BE2C (cell line): ENCODE results near the gene PAPPA.

Experiments
- DNase-seq: peaks from one replicate; pipeline ENCODE4 v3.0.0-alpha.2; 2020
- H3K27me3 ChIP-seq: fragments of 250-450 bp; sonication (Bioruptor Pico); 2 replicates; pipeline ENCODE4 v1.5.1; 2020; ENCODE audit warnings: mild to moderate bottlenecking
- H3K36me3 ChIP-seq: fragments of 250-450 bp; sonication (Bioruptor Pico); 2 replicates; pipeline ENCODE4 v1.5.1; 2020; ENCODE audit warnings: mild to moderate bottlenecking
- H3K4me1 ChIP-seq: fragments of 250-450 bp; sonication (Bioruptor Pico); 2 replicates; pipeline ENCODE4 v1.5.1; 2020
- H3K4me3 ChIP-seq: 2 replicates; pipeline ENCODE4 v1.5.1; 2011; ENCODE audit warnings: low read depth, low read length
- H3K9me3 ChIP-seq: fragments of 250-450 bp; sonication (Bioruptor Pico); 2 replicates; pipeline ENCODE4 v1.5.1; 2020
- TF ChIP-seq, protein P1 (sequence below): IDR thresholded peaks from 2 replicates; pipeline ENCODE4 v1.5.1; 2012; ENCODE audit warnings: mild to moderate bottlenecking, low read depth, low read length

Gene PAPPA

DNA sequence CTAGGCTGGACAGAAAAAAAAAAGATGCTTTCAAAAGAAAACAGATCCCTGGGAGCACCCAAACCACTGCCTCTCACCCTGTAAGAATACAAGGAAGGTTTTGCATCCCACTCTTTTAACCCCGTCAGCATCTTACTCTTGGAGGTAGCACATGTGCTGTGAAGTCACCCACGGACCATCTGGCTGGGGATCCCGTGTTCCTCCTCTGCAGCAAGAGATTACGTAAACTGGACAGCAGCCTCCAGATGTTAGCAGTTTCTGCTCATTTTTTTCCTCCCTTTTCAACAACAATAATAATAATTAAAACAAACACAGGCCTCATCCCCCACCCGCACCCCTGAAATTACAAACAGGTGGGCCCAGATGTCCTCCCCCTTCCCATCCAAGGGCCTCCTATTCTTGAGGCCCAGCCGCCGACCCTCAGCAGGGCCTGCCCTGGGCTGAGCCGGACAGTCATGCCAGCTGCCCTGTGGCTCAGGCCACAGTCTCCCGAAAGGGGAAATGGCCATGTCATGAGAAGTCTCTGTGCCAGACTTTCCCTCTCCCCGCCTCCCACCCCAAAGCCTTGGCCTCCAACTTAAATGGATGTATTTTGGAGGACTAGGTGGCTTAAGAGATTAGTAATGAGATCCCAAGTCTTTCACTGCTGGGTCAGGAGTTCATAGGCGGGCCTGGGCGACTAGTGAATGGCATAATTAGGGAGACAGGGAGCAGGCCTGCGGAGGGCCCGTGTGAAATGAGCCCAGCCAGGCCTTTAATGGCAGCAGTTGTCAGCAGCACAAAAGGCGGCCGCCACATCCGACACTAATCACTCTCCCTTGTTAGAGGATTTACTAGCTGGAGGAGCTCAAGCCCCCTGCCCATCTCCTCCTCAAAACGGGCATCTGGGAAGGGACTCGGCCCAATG lies 165.1 kb downstream of the PAPPA start:
- no peak for DNase-seq
- Histone ChIP-seq H3K4me3 (no peak overlapping the region), H3K27me3 (no peaks in the 10 kb centered on the region), H3K4me1 (no peaks in the 10 kb centered on the region), H3K9me3 (no peaks in the 10 kb centered on the region), H3K36me3 (no peaks in the 10 kb centered on the region)
- TF ChIP-seq, protein P1, sequence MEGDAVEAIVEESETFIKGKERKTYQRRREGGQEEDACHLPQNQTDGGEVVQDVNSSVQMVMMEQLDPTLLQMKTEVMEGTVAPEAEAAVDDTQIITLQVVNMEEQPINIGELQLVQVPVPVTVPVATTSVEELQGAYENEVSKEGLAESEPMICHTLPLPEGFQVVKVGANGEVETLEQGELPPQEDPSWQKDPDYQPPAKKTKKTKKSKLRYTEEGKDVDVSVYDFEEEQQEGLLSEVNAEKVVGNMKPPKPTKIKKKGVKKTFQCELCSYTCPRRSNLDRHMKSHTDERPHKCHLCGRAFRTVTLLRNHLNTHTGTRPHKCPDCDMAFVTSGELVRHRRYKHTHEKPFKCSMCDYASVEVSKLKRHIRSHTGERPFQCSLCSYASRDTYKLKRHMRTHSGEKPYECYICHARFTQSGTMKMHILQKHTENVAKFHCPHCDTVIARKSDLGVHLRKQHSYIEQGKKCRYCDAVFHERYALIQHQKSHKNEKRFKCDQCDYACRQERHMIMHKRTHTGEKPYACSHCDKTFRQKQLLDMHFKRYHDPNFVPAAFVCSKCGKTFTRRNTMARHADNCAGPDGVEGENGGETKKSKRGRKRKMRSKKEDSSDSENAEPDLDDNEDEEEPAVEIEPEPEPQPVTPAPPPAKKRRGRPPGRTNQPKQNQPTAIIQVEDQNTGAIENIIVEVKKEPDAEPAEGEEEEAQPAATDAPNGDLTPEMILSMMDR = no peak

DNA sequence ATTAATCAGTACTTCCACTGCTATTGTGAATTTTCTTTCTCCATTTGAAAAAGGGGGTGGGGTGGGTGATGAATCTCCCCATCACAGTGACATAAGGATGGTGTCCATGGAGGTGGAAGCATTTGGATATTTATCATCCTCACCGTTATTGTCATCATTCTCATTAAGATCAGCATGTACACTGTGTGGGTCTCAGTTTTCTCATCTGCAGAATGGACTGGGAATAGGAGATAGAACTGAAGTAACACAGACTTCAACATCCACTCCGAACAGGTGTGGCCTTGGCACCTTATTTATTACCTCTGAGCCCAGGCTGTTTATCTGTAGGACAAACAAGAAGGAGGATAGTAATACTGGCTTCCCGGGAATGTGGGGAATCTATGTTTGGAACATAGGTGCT lies 165.9 kb downstream of the PAPPA start:
- TF ChIP-seq, protein P1 = no peak
- no peak for DNase-seq

DNA sequence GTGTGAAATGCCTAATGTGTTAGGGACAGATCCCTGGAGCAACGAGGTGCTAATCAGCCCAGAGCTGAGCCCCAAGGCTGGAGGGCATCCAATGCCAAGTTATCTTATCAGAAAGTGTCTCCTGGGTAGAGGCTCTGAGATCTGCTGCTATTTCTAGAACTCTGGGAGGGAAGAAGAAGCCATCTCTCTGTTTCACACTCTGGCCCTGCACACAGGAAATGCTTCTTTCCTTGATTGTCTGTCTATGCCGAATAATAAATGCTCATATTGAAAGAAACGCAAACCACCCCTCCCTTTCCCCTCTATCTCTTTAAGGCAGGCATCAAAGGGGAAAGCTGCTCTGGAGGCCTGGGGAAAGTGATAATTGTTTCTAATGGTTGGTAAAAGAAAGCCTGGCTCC lies 166.7 kb downstream of the PAPPA start:
- Histone ChIP-seq H3K9me3 (no peaks in the 10 kb centered on the region), H3K4me3 (no peak overlapping the region), H3K36me3 (no peaks in the 10 kb centered on the region), H3K27me3 (no peaks in the 10 kb centered on the region), H3K4me1 (no peaks in the 10 kb centered on the region)
- TF ChIP-seq, protein P1 = no peak
- DNase-seq = no peak

More for the DNA sequence above, 165.9 kb downstream of the PAPPA start:
- Histone ChIP-seq H3K9me3 (no peaks in the 10 kb centered on the region), H3K36me3 (no peaks in the 10 kb centered on the region), H3K4me3 (no peak overlapping the region), H3K4me1 (no peaks in the 10 kb centered on the region), H3K27me3 (no peaks in the 10 kb centered on the region)

- DNase-seq = no peak
- no peaks in the 10 kb centered on the region; the same call in 1 of the 2 replicates for H3K9me3 ChIP-seq
- H3K27me3 ChIP-seq = no peaks in the 10 kb centered on the region
- no peaks in the 10 kb centered on the region for H3K36me3 ChIP-seq
- TF ChIP-seq, protein P1 = no peak
- H3K4me3 ChIP-seq = no peak overlapping the region
- no peaks in the 10 kb centered on the region for H3K4me1 ChIP-seq
Observed at GRCh38 chr9:116322521-116322920, 168.9 kb downstream of the PAPPA start.

DNA sequence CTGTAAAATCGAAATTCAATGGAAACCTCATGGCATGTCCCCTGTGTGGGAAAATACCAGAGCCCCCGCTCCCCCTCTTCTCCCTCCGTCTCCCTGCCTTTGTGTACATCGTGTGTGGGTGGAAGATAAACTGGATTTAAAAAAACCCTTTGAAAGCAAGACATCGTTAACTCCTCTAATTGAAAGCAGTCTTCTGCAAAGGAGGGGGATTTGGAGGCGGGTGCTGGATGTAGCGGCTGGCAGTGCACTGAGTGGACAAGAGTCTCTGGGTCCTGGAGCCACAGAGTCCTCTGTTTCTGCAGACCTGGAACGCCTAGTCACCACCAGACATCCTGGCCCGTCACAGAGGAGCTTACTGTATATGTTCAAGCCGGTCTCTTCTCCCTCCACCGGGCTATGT lies 169.4 kb downstream of the PAPPA start:
- no peaks in the 10 kb centered on the region; the same call in 1 of the 2 replicates for H3K9me3 ChIP-seq
- TF ChIP-seq, protein P1 = no peak
- H3K4me3 ChIP-seq = no peak overlapping the region
- DNase-seq = peak; percentile 25
- no peaks in the 10 kb centered on the region for H3K4me1 ChIP-seq
- no peaks in the 10 kb centered on the region for H3K27me3 ChIP-seq
- no peaks in the 10 kb centered on the region for H3K36me3 ChIP-seq

GRCh38 chr9:116323571-116323970 lies 170.0 kb downstream of the PAPPA start:
- DNase-seq = no peak
- Histone ChIP-seq H3K4me1 (no peaks in the 10 kb centered on the region), H3K4me3 (no peak overlapping the region), H3K36me3 (no peaks in the 10 kb centered on the region), H3K27me3 (no peaks in the 10 kb centered on the region), H3K9me3 (no peaks in the 10 kb centered on the region; the same call in 1 of the 2 replicates)
- TF ChIP-seq, protein P1 = no peak
